ENCODE results near the gene NCOA1. TPM values are rescaled to one million over a fixed set of nuclear protein-coding genes. Genes with fewer than 3 reads are reported as not detected.

Gene NCOA1
- polyA plus RNA-seq, 3 donors: 7.3 to 30.2 (median 10.2) TPM

DNA sequence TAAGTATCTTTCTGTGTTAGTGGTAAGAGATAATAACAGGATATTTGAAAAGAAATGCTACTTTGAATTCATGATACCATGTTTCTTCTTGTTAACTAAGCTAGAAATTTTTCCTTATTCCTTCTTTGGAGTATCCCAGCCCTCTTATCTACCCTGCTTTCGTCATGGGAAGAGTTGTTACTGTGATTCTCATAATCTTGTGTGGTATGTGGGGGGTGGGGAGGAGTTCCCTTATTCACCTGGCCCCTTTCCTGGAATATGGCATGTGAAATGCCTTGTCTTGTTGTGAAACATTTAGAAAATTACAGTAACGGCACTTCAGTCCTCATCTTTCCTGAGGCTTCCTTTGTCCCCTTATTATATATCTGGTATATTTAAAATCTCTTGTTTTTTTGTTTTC is 129.9 kb downstream of the NCOA1 start:
- peaks cover 3% of the 10 kb centered on the region for H3K79me2 ChIP-seq (ENCODE audit: insufficient read depth, low read length)
- no peak overlapping the region for H3K9ac ChIP-seq (ENCODE audit: insufficient read depth, low read length, poor library complexity, severe bottlenecking)
- H4K20me1 ChIP-seq (ENCODE audit: insufficient read depth, low read length): peaks cover 97% of the 10 kb centered on the region
- Mint-ChIP-seq H3K27ac (no peak overlapping the region), H3K27me3 (ENCODE audit: low read depth in 3 of 3) (no peaks in the 10 kb centered on the region), H3K36me3 (peaks cover 2 to 5% of the 10 kb centered on the region in 2 donors), H3K4me1 (no peaks in the 10 kb centered on the region), H3K9me3 (no peaks in the 10 kb centered on the region), H3K4me3 (no peak overlapping the region)
- WGBS (ENCODE audit: insufficient coverage): no CpG with 5 or more reads among the region's 2 CpGs
- no peak overlapping the region for H3K4me3 ChIP-seq (replicated peaks in 1 of 3; ENCODE audit: low read depth in 2 of 3, low read length in 3 of 3)
- H3K4me2 ChIP-seq (replicated peaks; ENCODE audit: extremely low read depth, low read length, poor library complexity, severe bottlenecking): no peak overlapping the region
- DNase-seq: no peak
- no peaks in the 10 kb centered on the region for H3K4me1 ChIP-seq (ENCODE audit: control insufficient read depth in 1 of 2, insufficient read depth in 2 of 2, low read length in 2 of 2)
- no peaks in the 10 kb centered on the region for H3K36me3 ChIP-seq (replicated peaks in 1 of 2; ENCODE audit: control insufficient read depth in 1 of 2, insufficient read depth in 2 of 2, low read length in 2 of 2)
- H2AFZ ChIP-seq (ENCODE audit: insufficient read depth, low read depth, low read length, poor library complexity, severe bottlenecking): no peak overlapping the region
- H3K27me3 ChIP-seq (ENCODE audit: control insufficient read depth in 2 of 2, insufficient read depth in 2 of 2, low read length in 2 of 2): no peaks in the 10 kb centered on the region
- H3K27ac ChIP-seq (ENCODE audit: low read depth in 1 of 2, low read length in 2 of 2): no peak overlapping the region
- TF ChIP-seq, protein P1, sequence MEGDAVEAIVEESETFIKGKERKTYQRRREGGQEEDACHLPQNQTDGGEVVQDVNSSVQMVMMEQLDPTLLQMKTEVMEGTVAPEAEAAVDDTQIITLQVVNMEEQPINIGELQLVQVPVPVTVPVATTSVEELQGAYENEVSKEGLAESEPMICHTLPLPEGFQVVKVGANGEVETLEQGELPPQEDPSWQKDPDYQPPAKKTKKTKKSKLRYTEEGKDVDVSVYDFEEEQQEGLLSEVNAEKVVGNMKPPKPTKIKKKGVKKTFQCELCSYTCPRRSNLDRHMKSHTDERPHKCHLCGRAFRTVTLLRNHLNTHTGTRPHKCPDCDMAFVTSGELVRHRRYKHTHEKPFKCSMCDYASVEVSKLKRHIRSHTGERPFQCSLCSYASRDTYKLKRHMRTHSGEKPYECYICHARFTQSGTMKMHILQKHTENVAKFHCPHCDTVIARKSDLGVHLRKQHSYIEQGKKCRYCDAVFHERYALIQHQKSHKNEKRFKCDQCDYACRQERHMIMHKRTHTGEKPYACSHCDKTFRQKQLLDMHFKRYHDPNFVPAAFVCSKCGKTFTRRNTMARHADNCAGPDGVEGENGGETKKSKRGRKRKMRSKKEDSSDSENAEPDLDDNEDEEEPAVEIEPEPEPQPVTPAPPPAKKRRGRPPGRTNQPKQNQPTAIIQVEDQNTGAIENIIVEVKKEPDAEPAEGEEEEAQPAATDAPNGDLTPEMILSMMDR (IDR thresholded peaks at IDR 0.05): no peak
- intact Hi-C loops (cut with micrococcal nuclease): no loop called here
- no peaks in the 10 kb centered on the region for H3K9me3 ChIP-seq (replicated peaks in 1 of 2; ENCODE audit: control insufficient read depth in 1 of 2, insufficient read depth in 1 of 2, low read length in 2 of 2)

DNA sequence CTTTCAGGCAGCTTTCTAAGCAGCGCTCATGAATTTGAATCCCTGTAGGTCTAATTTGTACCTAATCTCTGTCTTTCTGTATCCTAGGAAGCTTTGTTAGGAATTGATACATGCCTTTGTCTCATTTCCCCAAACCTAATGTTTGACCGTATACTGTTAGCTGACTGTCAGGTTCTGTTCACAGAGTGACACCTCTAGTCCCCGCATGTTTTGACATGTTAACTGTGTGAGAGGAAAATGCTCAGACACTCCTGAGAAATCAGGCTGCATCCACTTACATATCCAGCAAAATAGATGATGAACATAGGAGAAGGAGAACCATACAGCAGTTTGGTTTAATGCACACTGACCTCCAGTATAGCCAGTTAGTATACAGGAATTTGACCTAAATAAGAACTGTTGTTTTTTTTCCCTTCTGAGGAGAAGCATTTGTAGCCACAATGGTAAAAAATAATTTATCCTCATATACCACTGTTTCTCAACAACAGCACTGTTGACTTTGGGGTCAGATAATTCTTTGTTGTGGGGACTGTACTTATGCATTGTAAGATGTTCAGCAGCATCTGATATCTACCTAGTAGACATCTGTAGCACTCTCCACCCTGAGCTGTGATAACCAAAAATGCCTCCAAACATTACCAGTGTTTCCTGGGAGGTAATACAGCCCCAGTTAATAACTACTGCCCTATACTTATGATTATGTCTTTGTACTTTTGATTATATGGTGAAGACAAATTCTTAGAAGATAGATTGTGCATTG is 130.9 kb downstream of the NCOA1 start:
- no peaks in the 10 kb centered on the region for H3K36me3 ChIP-seq (replicated peaks in 1 of 2; ENCODE audit: control insufficient read depth in 1 of 2, insufficient read depth in 2 of 2, low read length in 2 of 2)
- no peaks in the 10 kb centered on the region for H3K4me1 ChIP-seq (ENCODE audit: control insufficient read depth in 1 of 2, insufficient read depth in 2 of 2, low read length in 2 of 2)
- Mint-ChIP-seq H3K4me1 (no peaks in the 10 kb centered on the region), H3K9me3 (no peaks in the 10 kb centered on the region), H3K36me3 (peaks cover 2 to 5% of the 10 kb centered on the region in 2 donors), H3K27ac (no peak overlapping the region), H3K4me3 (no peak overlapping the region), H3K27me3 (ENCODE audit: low read depth in 3 of 3) (no peaks in the 10 kb centered on the region)
- TF ChIP-seq, protein P1 (IDR thresholded peaks at IDR 0.05): no peak
- H3K4me2 ChIP-seq (replicated peaks; ENCODE audit: extremely low read depth, low read length, poor library complexity, severe bottlenecking): no peak overlapping the region
- no peak for DNase-seq
- H3K27me3 ChIP-seq (ENCODE audit: control insufficient read depth in 2 of 2, insufficient read depth in 2 of 2, low read length in 2 of 2): no peaks in the 10 kb centered on the region
- H4K20me1 ChIP-seq (ENCODE audit: insufficient read depth, low read length): peaks cover 97% of the 10 kb centered on the region
- intact Hi-C loops (cut with micrococcal nuclease): no loop called here
- H3K27ac ChIP-seq (ENCODE audit: low read depth in 1 of 2, low read length in 2 of 2): no peak overlapping the region
- H3K9me3 ChIP-seq (replicated peaks in 1 of 2; ENCODE audit: control insufficient read depth in 1 of 2, insufficient read depth in 1 of 2, low read length in 2 of 2): no peaks in the 10 kb centered on the region
- peaks cover 3% of the 10 kb centered on the region for H3K79me2 ChIP-seq (ENCODE audit: insufficient read depth, low read length)
- H3K9ac ChIP-seq (ENCODE audit: insufficient read depth, low read length, poor library complexity, severe bottlenecking): no peak overlapping the region
- 100% methylated on average over 1 of the region's 3 CpGs for WGBS (ENCODE audit: insufficient coverage)
- no peak overlapping the region for H3K4me3 ChIP-seq (replicated peaks in 1 of 3; ENCODE audit: low read depth in 2 of 3, low read length in 3 of 3)
- no peak overlapping the region for H2AFZ ChIP-seq (ENCODE audit: insufficient read depth, low read depth, low read length, poor library complexity, severe bottlenecking)

Measured in CD14-positive monocyte (primary cell).